Panc1 (cell line): ENCODE measurements around the gene DDX39B. TPM values are rescaled to one million over a fixed set of nuclear protein-coding genes. Genes with fewer than 3 reads are reported as not detected.

ENCODE experiments used
- ATAC-seq: fragments of 200-7000 bp; cut with Tn5 transposase; 2 replicates; pipeline ENCODE4 v1.9.1; 2020; ENCODE audit warnings: mild to moderate bottlenecking, moderate library complexity
- BruUV-seq: library from RNA; stranded (reverse); fragments of 400-500 nt; replicated peaks from 2 replicates; lab custom pipeline; 2021; lab: Mats Ljungman, UMichigan
- CTCF ChIA-PET: fragments of 300-600 bp; sonication (Branson Sonifier 250); formaldehyde crosslinking; loops from one replicate; lab custom pipeline; 2022; ENCODE audit warnings: antibody characterized with exemption; lab: Charles Lee
- POLR2A ChIA-PET: fragments of 300-600 bp; sonication (Branson Sonifier 250); formaldehyde crosslinking; loops from one replicate; lab custom pipeline; 2022; ENCODE audit warnings: antibody characterized with exemption; lab: Charles Lee
- DNase-seq: peaks from one replicate; pipeline ENCODE4 v3.0.0-alpha.2; 2010; ENCODE audit warnings: low read depth, low spot score
- H3K27ac ChIP-seq: 2 replicates; pipeline ENCODE4 v1.5.1; 2011; ENCODE audit warnings: mild to moderate bottlenecking, low read length, inconsistent platforms
- H3K27me3 ChIP-seq: fragments of 200-500 bp; sonication (Bioruptor generic); 2 replicates; pipeline ENCODE4 v1.6.0; 2014; ENCODE audit warnings: low read length, inconsistent platforms; ENCODE audit not compliant: control insufficient read depth, insufficient read depth
- H3K36me3 ChIP-seq: fragments of 200-500 bp; sonication (Bioruptor generic); 2 replicates; pipeline ENCODE4 v1.5.1; 2014; ENCODE audit warnings: inconsistent platforms, mild to moderate bottlenecking, low read length, moderate library complexity; ENCODE audit not compliant: control insufficient read depth, insufficient read depth
- H3K4me1 ChIP-seq: 2 replicates; pipeline ENCODE4 v1.5.1; 2011; ENCODE audit warnings: inconsistent platforms, mild to moderate bottlenecking, low read length, moderate library complexity; ENCODE audit not compliant: control insufficient read depth, insufficient read depth
- H3K4me3 ChIP-seq, 2 experiments: 2 replicates each; pipeline ENCODE4 v1.5.1; 2011 to 2012; ENCODE audit warnings: low read depth in 2 of 2, low read length in 2 of 2, mild to moderate bottlenecking in 2 of 2, inconsistent platforms in 1 of 2, moderate library complexity in 1 of 2
- H3K9me3 ChIP-seq: fragments of 200-500 bp; sonication (Bioruptor generic); 2 replicates; pipeline ENCODE4 v1.5.1; 2014; ENCODE audit warnings: low read depth, mild to moderate bottlenecking, inconsistent platforms, low read length, moderate library complexity; ENCODE audit not compliant: control insufficient read depth, insufficient read depth
- CTCF ChIP-seq: fragments of 450-650 bp; IDR thresholded peaks from 2 replicates; pipeline ENCODE4 v1.5.1; 2017; ENCODE audit warnings: mild to moderate bottlenecking
- POLR2AphosphoS5 ChIP-seq: IDR thresholded peaks from 2 replicates; pipeline ENCODE4 v1.6.1; 2012; ENCODE audit warnings: mild to moderate bottlenecking, low read depth, low read length, moderate library complexity
- REST ChIP-seq, 2 experiments: IDR thresholded peaks; 2 replicates each; pipeline ENCODE4 v1.6.1; 2011 to 2012; ENCODE audit warnings: low read depth in 2 of 2, control low read depth in 1 of 2, low read length in 1 of 2, mild to moderate bottlenecking in 1 of 2, moderate library complexity in 1 of 2; ENCODE audit not compliant: insufficient read depth in 1 of 2
- SIN3A ChIP-seq: IDR thresholded peaks from 2 replicates; pipeline ENCODE4 v1.6.1; 2012; ENCODE audit warnings: low read depth, mild to moderate bottlenecking, low read length, moderate library complexity, borderline replicate concordance; ENCODE audit not compliant: insufficient read depth
- TCF7L2 ChIP-seq: IDR thresholded peaks from 2 replicates; pipeline ENCODE4 v1.6.1; 2011; ENCODE audit warnings: mild to moderate bottlenecking, low read depth, low read length, inconsistent platforms
- in situ Hi-C: cut with HindIII; loops from 2 replicates; pipeline ENCODE4 v1.10.0; 2016; ENCODE audit warnings: low sequenced_read_pairs, low pct_unique_long_range_greater_than_20kb
- intact Hi-C: fragments of 100-400 bp; cut with micrococcal nuclease; formaldehyde crosslinking; loops from one replicate; pipeline ENCODE4 v1.10.0; 2022; ENCODE audit not compliant: unreplicated experiment
- total RNA-seq: library from RNA; stranded (reverse); gene quantifications from one replicate; pipeline ENCODE4 v1.2.1, GENCODE V29; 2021; ENCODE audit not compliant: unreplicated experiment

DDX39B gene
- total RNA-seq, 1 experiment from 2014 or later = 401 TPM

GRCh38 chr6:31495580-31495979 lies 46.2 kb downstream of the DDX39B start:
- POLR2A ChIA-PET = interaction anchor here (1.0 to 1.1 kb wide), 2 partner anchors 46 to 48 kb away, joined by 3 read pairs; no protein-coding TSS in a partner anchor
- peak; percentile 25 for ATAC-seq

More at GRCh38 chr6:31495580-31495979, 46.2 kb downstream of the DDX39B start:
- Histone ChIP-seq H3K36me3 (no peaks in the 10 kb centered on the region; the same call in 1 of the 2 replicates), H3K9me3 (no peaks in the 10 kb centered on the region), H3K4me3 (peak overlapping the region; percentile 79 to 83), H3K4me1 (peaks cover 14% of the 10 kb centered on the region; the same call in 1 of the 2 replicates), H3K27ac (peak overlapping the region; percentile 95), H3K27me3 (no peaks in the 10 kb centered on the region)
- TSS peak; percentile 49 for BruUV-seq
- intact Hi-C loops (no loop called here), in situ Hi-C loops (no loop called here)
- no peak for TF ChIP-seq TCF7L2
- no peak for TF ChIP-seq CTCF
- TF ChIP-seq REST (IDR thresholded peaks at IDR 0.05; ENCODE audit: insufficient read depth in 1 of 2, low read depth in 2 of 2, low read length in 1 of 2) = no peak
- no peak for TF ChIP-seq SIN3A
- no peak for TF ChIP-seq POLR2AphosphoS5
- DNase-seq = no peak
- CTCF ChIA-PET = interaction anchor here (0.6 to 1.6 kb wide), 2 partner anchors 52 to 103 kb away, joined by 3 to 5 read pairs; partner anchors contain the start of gene NFKBIL1
